Hematopoietic multipotent progenitor cell treated with erythropoietin and hydrocortisone succinate and interleukin-3 and kit ligand, for 17 days (in vitro differentiated cells): ENCODE results near the gene GABBR2.

Experiments
- DNase-seq: peaks from one replicate; pipeline ENCODE4 v3.0.0-alpha.2; 2015; ENCODE audit warnings: low spot score

GABBR2 gene

DNA sequence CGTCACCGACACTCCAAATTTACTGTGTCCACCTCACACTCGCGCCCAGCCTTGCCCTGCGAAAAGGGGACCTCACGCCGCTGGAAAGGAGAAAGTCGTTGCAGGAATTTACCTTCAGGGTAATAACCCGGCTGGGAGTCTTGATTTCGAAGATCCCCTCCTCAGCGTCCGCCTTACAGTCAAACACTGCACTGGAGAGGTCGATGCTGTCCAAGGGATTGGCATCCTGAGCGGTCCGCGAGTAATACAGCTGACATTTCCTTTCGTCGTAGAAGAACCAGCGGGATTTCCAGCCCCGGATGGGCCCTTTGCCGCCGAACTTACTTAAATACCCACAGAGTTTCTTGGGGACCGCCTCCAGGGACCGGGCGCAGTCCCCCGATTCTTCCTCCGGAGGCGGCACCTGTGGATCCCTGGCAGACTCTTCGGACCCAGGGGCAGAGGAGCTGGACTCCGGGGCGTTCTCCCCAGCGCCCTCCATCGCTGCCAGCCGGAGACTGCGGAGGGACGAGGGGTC, 453.6 kb downstream of the GABBR2 start:
- DNase-seq, result no peak

DNA sequence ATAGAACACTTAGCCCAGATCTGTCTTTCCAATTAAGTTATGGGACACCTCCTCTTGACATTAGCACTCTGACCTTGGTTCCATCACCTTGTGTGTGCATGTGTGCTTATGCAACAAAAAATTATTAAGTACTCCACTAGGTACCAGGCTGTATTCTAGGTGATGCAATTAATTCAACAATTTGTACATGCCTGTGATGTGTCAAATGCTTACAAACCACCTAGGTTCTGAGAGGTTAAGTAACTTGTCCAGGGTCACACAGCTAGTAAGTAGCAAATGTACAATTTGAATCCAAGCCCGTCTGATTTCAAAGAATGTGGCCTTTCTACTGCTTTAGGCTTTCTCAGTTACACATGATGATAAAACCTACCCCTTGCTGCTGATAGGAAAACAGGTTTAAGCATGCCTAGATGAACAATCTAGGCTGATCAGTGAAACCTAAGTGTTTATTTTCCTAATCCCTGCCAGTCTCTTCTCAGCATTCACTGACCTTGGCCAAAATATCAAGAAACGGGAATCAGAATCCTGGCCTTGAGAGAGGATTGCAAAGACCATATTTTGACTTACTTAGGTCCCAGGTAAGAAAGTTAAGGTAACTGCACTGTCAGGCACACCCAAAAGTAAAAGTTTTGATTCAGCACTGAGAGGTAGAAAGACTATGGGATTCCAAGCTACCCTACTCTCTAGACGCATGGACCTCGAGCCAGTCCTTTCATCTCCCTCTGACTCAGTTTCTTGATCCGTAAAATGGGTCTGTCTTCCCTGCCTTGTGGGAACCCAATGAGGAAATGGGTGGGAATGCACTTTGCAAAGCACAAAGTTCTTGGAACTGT, 454.3 kb downstream of the GABBR2 start:
- no peak for DNase-seq

DNA sequence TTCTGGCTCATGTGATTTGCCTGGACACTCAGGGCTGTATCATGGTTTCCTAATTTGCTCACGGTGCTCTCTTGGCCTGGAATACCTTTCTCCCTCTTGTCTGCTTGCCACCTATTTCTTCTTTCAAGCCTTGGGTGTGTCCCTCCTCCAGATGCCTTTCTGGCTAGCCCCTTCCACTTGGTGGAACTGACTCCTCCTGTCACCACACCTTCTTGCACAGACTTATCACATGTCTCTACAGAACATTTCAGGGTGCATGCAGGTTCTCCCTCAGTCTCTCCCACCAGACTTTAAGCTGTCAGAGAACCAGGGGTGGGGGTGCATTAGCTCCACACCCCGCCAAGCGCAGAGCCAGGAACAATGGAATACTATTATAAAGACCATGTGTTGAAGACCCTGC, 455.2 kb downstream of the GABBR2 start:
- no peak for DNase-seq

DNA sequence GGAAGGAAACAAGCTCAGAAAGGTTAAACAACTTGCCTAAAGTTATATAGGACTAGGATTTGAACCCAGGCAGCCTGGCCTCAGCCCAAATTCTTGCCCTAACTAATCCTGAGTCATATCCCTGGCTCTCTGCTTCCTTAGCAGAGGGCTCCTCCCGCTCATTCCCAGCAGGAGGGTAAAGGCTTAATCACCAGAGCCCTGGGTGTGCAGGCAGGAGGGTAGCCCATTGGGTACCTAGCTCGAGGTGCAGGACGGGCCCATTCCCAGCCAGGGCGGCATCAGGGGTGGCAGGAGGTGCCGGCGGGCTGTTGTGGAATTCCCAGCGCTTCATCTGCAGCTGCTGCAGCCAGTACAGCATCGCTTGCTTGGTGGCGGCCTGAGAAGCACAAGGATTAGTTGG, 457.2 kb downstream of the GABBR2 start:
- DNase-seq, result no peak

DNA sequence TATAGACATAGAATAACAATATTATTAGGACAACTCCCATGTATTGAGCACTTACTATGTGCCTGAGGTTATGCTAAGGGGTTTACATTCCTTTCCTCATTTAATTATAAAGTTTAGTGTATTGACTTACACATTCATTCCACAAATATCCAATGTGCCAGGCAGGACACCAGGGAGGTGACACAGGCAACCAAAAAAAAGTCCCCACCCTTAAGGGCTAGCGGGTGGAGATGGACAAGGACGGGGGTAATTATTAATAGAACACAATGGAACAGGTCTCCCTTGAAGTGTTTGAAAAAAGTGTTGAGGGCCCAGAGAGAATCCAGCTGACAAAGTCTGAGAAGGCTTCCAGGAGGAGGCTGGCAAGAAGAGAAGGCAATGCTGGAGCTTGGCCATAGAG, 459.0 kb downstream of the GABBR2 start:
- no peak for DNase-seq

DNA sequence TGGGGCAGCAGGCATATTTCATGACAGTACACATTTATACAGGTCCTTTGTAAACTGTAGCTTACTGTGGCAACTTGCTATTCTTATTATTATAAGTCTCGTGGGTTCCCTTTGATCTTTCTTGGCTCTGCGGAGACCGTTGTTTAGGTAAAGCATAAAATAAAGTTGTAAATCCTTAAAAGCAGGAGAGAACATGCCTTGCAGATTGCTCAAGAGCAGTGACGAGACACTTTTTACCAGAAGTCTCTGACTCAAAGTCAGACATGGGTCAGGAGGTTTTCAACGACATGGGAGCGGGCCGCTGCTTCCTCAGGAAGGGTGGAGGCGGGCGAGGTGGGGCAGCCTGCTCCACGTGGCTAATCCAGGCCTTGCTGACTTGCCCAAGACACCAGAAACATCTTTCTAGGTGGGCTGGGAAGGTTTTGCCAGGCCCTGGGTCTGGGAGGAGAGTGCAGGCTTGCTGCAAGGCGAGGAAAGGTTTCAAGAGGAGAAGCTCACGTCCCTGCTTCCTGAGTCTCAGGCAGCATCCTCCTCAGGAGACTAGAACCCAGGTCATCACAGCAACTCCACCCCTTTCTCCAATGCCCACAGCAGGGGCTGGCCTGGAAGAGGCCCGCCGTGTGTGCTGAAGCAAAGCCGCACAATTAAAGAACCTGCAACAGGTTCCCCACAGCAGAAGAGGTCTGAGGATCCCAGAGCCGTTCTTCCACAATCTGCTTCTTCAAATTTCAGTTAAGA, 459.8 kb downstream of the GABBR2 start:
- no peak for DNase-seq

DNA sequence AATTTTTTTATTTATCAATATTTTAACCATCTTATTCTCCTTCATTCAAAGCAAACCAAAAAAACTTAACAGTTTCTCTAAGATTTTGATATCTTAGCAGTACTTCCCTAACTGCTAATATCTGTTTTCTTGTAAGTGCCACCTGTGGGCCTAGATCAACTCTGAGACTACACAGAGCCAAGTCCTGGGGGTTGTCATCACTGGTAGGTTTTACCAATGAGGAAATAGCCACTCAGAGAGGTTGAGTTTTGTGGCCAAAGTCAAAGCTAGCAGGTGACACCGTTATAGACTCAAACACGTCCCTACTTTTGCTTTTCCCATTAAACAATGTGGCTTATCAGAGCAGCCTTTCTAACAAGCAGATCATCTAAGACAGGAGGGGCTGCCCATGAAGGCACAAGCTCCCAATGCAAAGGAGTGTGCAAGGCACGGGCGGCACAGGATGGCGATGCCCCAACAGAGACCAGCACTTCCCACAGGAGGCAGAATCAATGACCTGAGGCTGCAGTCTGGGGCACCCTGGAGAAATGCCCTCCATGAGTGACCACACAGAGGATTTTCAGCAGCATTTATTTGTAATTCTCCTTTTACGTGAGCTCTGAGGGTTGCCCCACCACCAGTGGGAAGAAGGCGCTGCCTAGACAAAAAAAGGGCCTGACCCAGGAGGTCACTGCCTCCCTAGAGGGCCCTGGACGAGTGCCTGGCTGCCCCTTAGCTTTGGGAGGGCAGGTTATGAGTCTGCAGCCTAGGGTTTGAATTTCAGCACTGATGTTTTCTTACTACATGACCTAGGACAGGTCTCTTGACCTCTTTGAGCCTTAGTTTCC, 460.7 kb downstream of the GABBR2 start:
- DNase-seq, result no peak

DNA sequence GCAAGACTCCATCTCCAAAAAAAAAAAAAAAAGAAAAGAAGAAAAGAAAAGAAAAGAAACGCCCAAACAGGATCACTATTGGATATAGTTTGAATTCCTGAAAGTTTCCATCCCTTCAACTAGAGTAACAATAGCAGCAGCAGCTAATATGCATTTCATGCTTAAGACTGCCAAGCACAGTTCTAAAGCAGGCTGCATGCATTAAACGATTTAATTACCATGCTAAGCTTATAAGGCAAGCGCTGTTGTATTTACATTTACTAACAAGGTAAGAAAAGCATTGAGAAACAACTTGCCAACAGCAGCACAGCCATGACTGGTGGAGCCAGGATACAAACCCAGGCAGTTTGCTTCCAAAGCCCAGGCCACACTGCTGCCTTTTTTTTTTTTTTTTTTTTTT, 466.3 kb downstream of the GABBR2 start:
- DNase-seq, result no peak

DNA sequence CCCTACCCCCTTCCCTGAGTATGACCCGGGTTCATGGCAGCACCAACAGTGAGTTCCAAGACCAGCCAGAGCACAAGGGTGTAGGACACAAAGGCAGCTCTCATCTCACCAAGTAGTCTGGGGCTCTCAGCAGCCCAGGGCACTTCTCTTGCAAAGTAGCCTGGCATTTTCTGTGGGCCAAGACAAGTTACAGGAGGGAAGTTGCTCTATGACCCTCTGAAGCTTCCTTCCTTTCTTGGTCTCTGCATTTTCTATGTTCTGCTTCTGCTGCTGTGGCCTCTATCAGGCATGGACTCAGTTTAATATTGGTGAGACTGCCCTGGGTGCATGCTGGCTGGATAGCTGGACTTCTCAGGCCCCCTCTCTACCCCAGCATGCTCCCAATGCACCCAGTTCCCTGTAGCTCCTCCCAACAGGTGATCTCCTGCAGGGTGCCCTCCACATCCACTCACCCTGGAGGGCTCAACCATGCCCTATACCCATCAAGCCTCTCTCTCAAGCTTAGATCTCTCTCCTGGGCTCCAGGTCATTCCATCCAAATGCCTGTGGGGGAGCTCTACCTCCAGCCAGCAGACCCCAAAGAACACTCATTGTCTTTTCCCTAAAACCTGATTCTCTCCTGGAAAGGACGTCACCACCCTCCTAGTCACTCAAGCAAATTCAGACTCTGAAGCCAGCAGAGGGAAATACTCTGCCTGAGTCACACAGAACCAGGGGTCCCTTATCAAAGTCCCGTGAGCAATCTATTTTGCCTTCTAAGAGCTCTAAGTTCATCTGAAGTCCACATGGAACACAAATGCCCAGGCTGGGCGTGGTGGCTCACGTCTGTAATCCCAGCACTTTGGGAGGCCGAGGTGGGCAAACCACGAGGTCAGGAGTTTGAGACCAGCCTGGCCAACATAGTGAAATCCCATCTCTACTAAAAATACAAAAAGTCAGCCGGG, 467.1 kb downstream of the GABBR2 start:
- no peak for DNase-seq

DNA sequence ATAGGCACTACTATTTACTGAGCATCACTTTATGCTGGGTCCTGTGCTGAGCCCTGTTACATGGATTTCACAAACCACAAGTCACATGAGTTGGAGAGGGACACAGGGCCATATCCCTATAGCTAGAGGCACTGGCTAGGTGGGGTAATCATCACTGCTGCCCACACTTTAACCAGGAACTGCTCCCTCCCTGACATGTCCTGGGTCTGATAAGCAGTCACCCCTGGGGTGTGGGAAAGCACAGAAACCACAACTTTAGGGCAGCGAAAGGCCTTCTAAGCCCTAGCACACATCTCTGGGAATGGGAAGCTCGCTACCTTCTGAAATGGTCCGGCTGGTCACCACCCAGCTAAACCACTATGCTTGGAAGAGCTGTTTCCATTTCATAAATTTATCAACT, 468.3 kb downstream of the GABBR2 start:
- DNase-seq, result no peak
